Omental fat pad (tissue), 4 donors: ENCODE results near the gene TEAD4. TPM values are rescaled to one million over a fixed set of nuclear protein-coding genes. Genes with fewer than 3 reads are reported as not detected.

Experiments used
- ATAC-seq: fragments of 150-250 bp; one replicate; pipeline ENCODE4 v1.9.1; 2016; ENCODE audit warnings: mild to moderate bottlenecking, moderate library complexity; ENCODE audit not compliant: low FRiP score
- DNase-seq: peaks from one replicate; pipeline ENCODE4 v3.0.0-alpha.2; 2019; ENCODE audit warnings: low spot score
- total RNA-seq, 4 donors: library from RNA; depleted of rRNA; stranded (reverse); fragments of >200 nt; gene quantifications; one replicate each; pipeline ENCODE4 v1.1.0, GENCODE V29; 2016
- TF ChIP-seq, protein P1 (sequence below), 3 donors: fragments of 450-650 bp; IDR thresholded peaks; one replicate each; pipeline ENCODE4 v1.5.1; 2016 to 2017; ENCODE audit warnings: antibody characterized with exemption in 3 of 3, mild to moderate bottlenecking in 3 of 3, moderate library complexity in 2 of 3

TEAD4 gene
- total RNA-seq, 4 donors from 2014 or later: 14.5 to 79.3 (median 17.0) TPM

GRCh38 chr12:2980630-2981029 is 21.4 kb downstream of the TEAD4 start:
- ATAC-seq (no peak), DNase-seq (no peak)
- TF ChIP-seq, protein P1, sequence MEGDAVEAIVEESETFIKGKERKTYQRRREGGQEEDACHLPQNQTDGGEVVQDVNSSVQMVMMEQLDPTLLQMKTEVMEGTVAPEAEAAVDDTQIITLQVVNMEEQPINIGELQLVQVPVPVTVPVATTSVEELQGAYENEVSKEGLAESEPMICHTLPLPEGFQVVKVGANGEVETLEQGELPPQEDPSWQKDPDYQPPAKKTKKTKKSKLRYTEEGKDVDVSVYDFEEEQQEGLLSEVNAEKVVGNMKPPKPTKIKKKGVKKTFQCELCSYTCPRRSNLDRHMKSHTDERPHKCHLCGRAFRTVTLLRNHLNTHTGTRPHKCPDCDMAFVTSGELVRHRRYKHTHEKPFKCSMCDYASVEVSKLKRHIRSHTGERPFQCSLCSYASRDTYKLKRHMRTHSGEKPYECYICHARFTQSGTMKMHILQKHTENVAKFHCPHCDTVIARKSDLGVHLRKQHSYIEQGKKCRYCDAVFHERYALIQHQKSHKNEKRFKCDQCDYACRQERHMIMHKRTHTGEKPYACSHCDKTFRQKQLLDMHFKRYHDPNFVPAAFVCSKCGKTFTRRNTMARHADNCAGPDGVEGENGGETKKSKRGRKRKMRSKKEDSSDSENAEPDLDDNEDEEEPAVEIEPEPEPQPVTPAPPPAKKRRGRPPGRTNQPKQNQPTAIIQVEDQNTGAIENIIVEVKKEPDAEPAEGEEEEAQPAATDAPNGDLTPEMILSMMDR (IDR thresholded peaks at IDR 0.05): no peak

- DNase-seq (no peak), ATAC-seq (no peak)
- TF ChIP-seq, protein P1 (IDR thresholded peaks at IDR 0.05): no peak
Measured at GRCh38 chr12:2982361-2982760, 23.2 kb downstream of the TEAD4 start.

DNA sequence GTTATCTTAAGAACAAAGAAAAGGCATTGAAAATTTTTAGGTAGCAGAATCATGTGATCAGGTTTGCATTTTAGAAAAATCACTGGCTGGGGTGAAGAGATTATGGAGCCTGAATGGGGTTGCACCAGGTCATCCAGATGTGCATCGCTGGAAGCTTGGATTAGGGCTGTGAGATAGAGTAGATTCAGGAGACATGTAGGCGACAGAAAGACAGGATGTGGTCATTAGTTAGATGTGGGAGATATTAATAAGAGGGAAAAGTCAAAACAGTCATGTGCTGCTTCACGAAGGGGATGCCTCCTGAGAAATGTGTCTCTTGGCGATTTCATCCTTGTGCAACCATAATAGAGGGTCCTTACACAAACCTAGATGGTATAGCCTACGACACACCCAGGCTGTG is 25.1 kb downstream of the TEAD4 start:
- no peak for ATAC-seq
- TF ChIP-seq, protein P1 (IDR thresholded peaks at IDR 0.05): no peak

DNA sequence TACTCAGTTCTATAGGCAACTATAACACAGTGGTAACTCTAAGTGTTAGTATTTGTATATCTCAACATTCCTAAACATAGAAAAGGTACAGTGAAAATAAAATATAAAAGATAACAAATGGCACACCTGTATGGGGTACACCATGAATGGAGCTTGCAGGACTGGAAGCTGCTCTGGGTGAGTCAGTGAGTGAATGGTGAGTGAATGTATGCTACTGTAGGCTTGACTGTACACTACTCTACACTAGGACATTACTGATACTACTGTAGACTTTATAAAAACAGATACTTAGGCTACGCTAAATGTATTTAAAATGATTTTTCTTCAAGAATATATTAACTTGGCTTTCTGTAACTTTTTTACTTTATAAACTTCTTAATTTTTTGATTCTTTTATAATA is 25.5 kb downstream of the TEAD4 start:
- TF ChIP-seq, protein P1 (IDR thresholded peaks at IDR 0.05): no peak
- DNase-seq: no peak
- ATAC-seq: no peak

More for the DNA sequence above, 25.1 kb downstream of the TEAD4 start:
- DNase-seq: no peak

GRCh38 chr12:2986876-2987275 is 27.7 kb downstream of the TEAD4 start:
- no peak for ATAC-seq
- TF ChIP-seq, protein P1 (IDR thresholded peaks at IDR 0.05): no peak
- DNase-seq: no peak

DNA sequence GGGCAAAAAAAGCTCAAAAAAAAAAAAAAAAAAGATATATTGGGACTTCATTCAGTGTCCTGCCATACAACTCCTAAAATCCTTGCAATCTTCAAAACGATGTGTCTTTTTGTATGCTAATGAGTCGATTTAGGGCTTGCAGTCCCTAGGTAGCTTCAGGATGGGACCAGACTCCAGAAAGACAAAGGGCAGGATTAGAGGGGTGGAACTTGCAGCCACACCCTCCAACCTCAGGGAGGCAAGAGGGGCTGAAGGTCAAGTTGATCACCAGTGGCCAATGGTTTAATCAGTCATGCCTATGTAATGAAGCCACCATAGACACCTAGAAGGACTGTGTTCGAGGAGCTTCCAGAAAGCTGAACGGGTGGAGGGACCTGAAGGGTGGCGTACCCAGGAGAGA is 29.3 kb downstream of the TEAD4 start:
- no peak for DNase-seq
- TF ChIP-seq, protein P1 (IDR thresholded peaks at IDR 0.05): no peak
- no peak for ATAC-seq

DNA sequence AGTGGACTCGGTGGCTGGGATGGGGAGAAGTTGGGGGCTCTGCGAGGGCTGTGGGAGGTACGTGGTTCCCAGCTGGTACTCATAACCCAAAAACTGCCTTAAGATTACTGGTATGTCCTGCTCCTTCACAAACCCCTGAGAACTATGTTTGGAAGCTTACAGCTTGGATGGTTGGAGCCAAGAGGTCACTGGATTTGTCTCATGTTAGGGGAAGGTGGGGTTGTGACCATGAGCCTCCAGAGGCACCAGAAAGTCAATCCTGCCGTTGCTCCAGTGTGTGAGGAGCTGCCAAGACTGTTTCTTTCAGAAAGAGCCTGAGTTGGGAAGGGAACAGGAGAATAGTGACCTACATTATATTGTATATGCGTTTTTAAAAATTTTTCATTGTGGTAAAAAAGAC is 33.5 kb downstream of the TEAD4 start:
- TF ChIP-seq, protein P1 (IDR thresholded peaks at IDR 0.05): no peak
- no peak for ATAC-seq
- no peak for DNase-seq
